HS-27A (cell line): ENCODE data around the gene GNG7.
"Not testable (repeated sequence)": the region's sequence is repeated elsewhere in the genome, so short reads cannot be mapped to it uniquely, and the experiment has no call there.

Source experiments
- DNase-seq: peaks from one replicate; pipeline ENCODE4 v3.0.0-alpha.2; 2012; ENCODE audit warnings: low read depth, missing footprints

GNG7 gene

GRCh38 chr19:2507109-2507508, 195.4 kb downstream of the GNG7 start:
- no peak for DNase-seq

GRCh38 chr19:2506656-2507055, 195.8 kb downstream of the GNG7 start:
- not testable (repeated sequence) for DNase-seq

GRCh38 chr19:2503521-2504109, 198.9 kb downstream of the GNG7 start:
- no peak for DNase-seq

- DNase-seq = no peak
Measured at GRCh38 chr19:2500841-2501261, 201.6 kb downstream of the GNG7 start.

- DNase-seq = no peak
Measured at GRCh38 chr19:2500156-2500555, 202.3 kb downstream of the GNG7 start.

- no peak for DNase-seq
Measured at GRCh38 chr19:2497186-2497585, 205.3 kb downstream of the GNG7 start.

- no peak for DNase-seq
Measured at GRCh38 chr19:2495651-2496316, 206.7 kb downstream of the GNG7 start.

- no peak for DNase-seq
Measured at GRCh38 chr19:2495130-2495641, 207.3 kb downstream of the GNG7 start.

- DNase-seq = no peak
Measured at GRCh38 chr19:2494447-2495129, 207.9 kb downstream of the GNG7 start.

- no peak for DNase-seq
Measured at GRCh38 chr19:2494084-2494446, 208.4 kb downstream of the GNG7 start.

GRCh38 chr19:2493448-2493847, 209.0 kb downstream of the GNG7 start:
- DNase-seq = not testable (repeated sequence)

GRCh38 chr19:2492870-2493269, 209.6 kb downstream of the GNG7 start:
- no peak for DNase-seq

GRCh38 chr19:2491130-2491801, 211.2 kb downstream of the GNG7 start:
- DNase-seq = no peak

GRCh38 chr19:2490659-2491058, 211.8 kb downstream of the GNG7 start:
- DNase-seq = no peak

- no peak for DNase-seq
Measured at GRCh38 chr19:2488942-2489731, 213.4 kb downstream of the GNG7 start.

- DNase-seq = no peak
Measured at GRCh38 chr19:2488405-2488941, 214.0 kb downstream of the GNG7 start.

GRCh38 chr19:2487842-2488241, 214.7 kb downstream of the GNG7 start:
- no peak for DNase-seq

GRCh38 chr19:2487090-2487489, 215.4 kb downstream of the GNG7 start:
- no peak for DNase-seq

GRCh38 chr19:2485428-2485827, 217.1 kb downstream of the GNG7 start:
- DNase-seq = no peak

GRCh38 chr19:2484178-2484937, 218.1 kb downstream of the GNG7 start:
- DNase-seq = no peak
